ENCODE results near the gene GUCA2B. TPM values are rescaled to one million over a fixed set of nuclear protein-coding genes. Genes with fewer than 3 reads are reported as not detected.

Gene GUCA2B
- total RNA-seq, 1 experiment from 2014 or later, result not detected

GRCh38 chr1:42171679-42172266 lies 18.6 kb downstream of the GUCA2B start:
- CTCF ChIA-PET, result interaction anchor here (0.6 to 6.2 kb wide), 9 partner anchors 11 to 605 kb away, joined by 3 to 87 read pairs (median 3); partner anchors contain the start of gene FOXJ3
- Mint-ChIP-seq H3K27ac (ENCODE audit: low read depth, unreplicated experiment) (no peak overlapping the region), H3K4me3 (ENCODE audit: unreplicated experiment) (no peak overlapping the region), H3K9me3 (ENCODE audit: unreplicated experiment) (no peaks in the 10 kb centered on the region), H3K36me3 (ENCODE audit: insufficient read depth, unreplicated experiment) (peaks cover 5% of the 10 kb centered on the region), H3K4me1 (ENCODE audit: insufficient read depth, unreplicated experiment) (peaks cover 17% of the 10 kb centered on the region), H3K27me3 (ENCODE audit: insufficient read depth, unreplicated experiment) (no peaks in the 10 kb centered on the region)
- no peak for DNase-seq (ENCODE audit: unreplicated experiment)
- no TSS peak for BruUV-seq (replicated peaks)
- TF ChIP-seq CTCF (IDR thresholded peaks at IDR 0.05; ENCODE audit: unreplicated experiment), result no peak
- intact Hi-C loops (cut with micrococcal nuclease), result loop anchor here (5.0 kb wide), 1 partner anchor 599 kb away; no protein-coding TSS in a partner anchor
- POLR2A ChIA-PET, result no interaction called here

- Mint-ChIP-seq H3K9me3 (ENCODE audit: unreplicated experiment) (no peaks in the 10 kb centered on the region), H3K4me1 (ENCODE audit: insufficient read depth, unreplicated experiment) (peaks cover 20% of the 10 kb centered on the region), H3K27ac (ENCODE audit: low read depth, unreplicated experiment) (no peak overlapping the region), H3K36me3 (ENCODE audit: insufficient read depth, unreplicated experiment) (peaks cover 5% of the 10 kb centered on the region), H3K4me3 (ENCODE audit: unreplicated experiment) (no peak overlapping the region), H3K27me3 (ENCODE audit: insufficient read depth, unreplicated experiment) (no peaks in the 10 kb centered on the region)
- POLR2A ChIA-PET, result interaction anchor here (0.6 to 2.8 kb wide), 10 partner anchors 9 to 674 kb away, joined by 3 to 23 read pairs (median 4); partner anchors contain the start of genes C1orf50, FOXJ3, P3H1 and ZNF691
- intact Hi-C loops (cut with micrococcal nuclease), result loop anchor here (1.0 to 5.0 kb wide), 3 partner anchors 25 to 600 kb away; no protein-coding TSS in a partner anchor
- CTCF ChIA-PET, result interaction anchor here (0.6 to 6.2 kb wide), 28 partner anchors 9 to 598 kb away, joined by 3 to 87 read pairs (median 6); partner anchors contain the start of genes FOXJ3, GUCA2A and GUCA2B
- no peak for TF ChIP-seq CTCF (IDR thresholded peaks at IDR 0.05; ENCODE audit: unreplicated experiment)
- no TSS peak for BruUV-seq (replicated peaks)
- DNase-seq (ENCODE audit: unreplicated experiment), result no peak
Observed at GRCh38 chr1:42172381-42173133, 19.3 kb downstream of the GUCA2B start.

- H3K9me3 Mint-ChIP-seq (ENCODE audit: unreplicated experiment), result no peaks in the 10 kb centered on the region
- ChIA-PET POLR2A (interaction anchor here (0.6 to 2.8 kb wide), 19 partner anchors 8 to 673 kb away, joined by 3 to 23 read pairs (median 4); partner anchors contain the start of genes C1orf50, CCDC30, FOXJ3 and GUCA2A), CTCF (interaction anchor here (0.6 to 6.2 kb wide), 67 partner anchors 8 to 1684 kb away, joined by 3 to 87 read pairs (median 4); partner anchors contain the start of genes FOXJ3, GUCA2A and GUCA2B)
- H3K27me3 Mint-ChIP-seq (ENCODE audit: insufficient read depth, unreplicated experiment), result no peaks in the 10 kb centered on the region
- no peak overlapping the region for H3K4me3 Mint-ChIP-seq (ENCODE audit: unreplicated experiment)
- H3K4me1 Mint-ChIP-seq (ENCODE audit: insufficient read depth, unreplicated experiment), result peaks cover 23% of the 10 kb centered on the region
- peaks cover 5% of the 10 kb centered on the region for H3K36me3 Mint-ChIP-seq (ENCODE audit: insufficient read depth, unreplicated experiment)
- peak; percentile 58 for DNase-seq (ENCODE audit: unreplicated experiment)
- TF ChIP-seq CTCF (IDR thresholded peaks at IDR 0.05; ENCODE audit: unreplicated experiment), result peak; percentile 91
- no TSS peak for BruUV-seq (replicated peaks)
- intact Hi-C loops (cut with micrococcal nuclease), result loop anchor here (1.0 to 5.0 kb wide), 3 partner anchors 26 to 601 kb away; no protein-coding TSS in a partner anchor
- H3K27ac Mint-ChIP-seq (ENCODE audit: low read depth, unreplicated experiment), result no peak overlapping the region
Observed at GRCh38 chr1:42173155-42173933, 20.1 kb downstream of the GUCA2B start.

Data from MCF 10A (cell line).